VCaP (cell line): ENCODE results near the gene OAT.
A peak's percentile ranks its signal among the peaks of the same experiment; 100 is the strongest.

ENCODE experiments used
- H3K27ac ChIP-seq: fragments of 450-650 bp; 2 replicates; pipeline ENCODE4 v1.5.1; 2017
- TF ChIP-seq, protein P1 (sequence below): fragments of 450-650 bp; conservative IDR thresholded peaks from 2 replicates; pipeline ENCODE4 v1.5.1; 2017; ENCODE audit warnings: mild to moderate bottlenecking, moderate library complexity

The OAT gene

DNA sequence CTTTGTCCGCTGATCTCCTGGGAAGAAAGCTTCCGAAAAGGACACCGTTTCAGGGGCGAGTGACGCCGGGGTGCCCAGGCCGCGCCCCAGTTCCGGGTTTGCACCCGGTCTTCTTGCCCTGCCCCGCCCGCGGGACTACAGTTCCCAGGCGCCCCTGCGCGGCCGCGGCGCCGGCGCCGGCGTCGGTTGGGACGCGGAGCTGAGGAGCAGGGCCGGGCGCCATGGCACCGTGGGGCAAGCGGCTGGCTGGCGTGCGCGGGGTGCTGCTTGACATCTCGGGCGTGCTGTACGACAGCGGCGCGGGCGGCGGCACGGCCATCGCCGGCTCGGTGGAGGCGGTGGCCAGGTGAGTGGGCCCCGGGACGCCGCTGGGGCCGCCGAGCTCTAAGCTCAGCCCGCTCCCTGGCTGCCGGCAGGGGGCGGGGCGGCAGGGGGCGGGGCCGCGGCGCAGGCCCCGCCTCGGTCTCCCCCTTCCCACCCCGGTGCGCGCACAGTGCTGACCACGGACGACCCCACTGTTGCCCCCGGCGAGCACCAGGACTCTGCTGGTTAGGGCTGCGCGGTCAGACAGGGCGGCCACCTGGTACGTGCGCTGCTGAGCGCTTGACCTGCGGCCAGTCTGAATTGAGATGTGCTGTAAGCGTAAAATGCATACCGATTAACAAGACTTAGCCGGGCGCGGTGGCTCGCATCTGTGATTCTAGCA, 43.1 kb upstream of the OAT start, which contains the start of gene LHPP:
Gene LHPP, plus strand, starts transcription at position 182 of the 706 bp plus-strand sequence. Its CDS starts 40 bp downstream, at position 222.
- peak within 1 kb of the TSS; percentile 67 for H3K27ac ChIP-seq
- TF ChIP-seq, protein P1, sequence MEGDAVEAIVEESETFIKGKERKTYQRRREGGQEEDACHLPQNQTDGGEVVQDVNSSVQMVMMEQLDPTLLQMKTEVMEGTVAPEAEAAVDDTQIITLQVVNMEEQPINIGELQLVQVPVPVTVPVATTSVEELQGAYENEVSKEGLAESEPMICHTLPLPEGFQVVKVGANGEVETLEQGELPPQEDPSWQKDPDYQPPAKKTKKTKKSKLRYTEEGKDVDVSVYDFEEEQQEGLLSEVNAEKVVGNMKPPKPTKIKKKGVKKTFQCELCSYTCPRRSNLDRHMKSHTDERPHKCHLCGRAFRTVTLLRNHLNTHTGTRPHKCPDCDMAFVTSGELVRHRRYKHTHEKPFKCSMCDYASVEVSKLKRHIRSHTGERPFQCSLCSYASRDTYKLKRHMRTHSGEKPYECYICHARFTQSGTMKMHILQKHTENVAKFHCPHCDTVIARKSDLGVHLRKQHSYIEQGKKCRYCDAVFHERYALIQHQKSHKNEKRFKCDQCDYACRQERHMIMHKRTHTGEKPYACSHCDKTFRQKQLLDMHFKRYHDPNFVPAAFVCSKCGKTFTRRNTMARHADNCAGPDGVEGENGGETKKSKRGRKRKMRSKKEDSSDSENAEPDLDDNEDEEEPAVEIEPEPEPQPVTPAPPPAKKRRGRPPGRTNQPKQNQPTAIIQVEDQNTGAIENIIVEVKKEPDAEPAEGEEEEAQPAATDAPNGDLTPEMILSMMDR, result peak; percentile 27

DNA sequence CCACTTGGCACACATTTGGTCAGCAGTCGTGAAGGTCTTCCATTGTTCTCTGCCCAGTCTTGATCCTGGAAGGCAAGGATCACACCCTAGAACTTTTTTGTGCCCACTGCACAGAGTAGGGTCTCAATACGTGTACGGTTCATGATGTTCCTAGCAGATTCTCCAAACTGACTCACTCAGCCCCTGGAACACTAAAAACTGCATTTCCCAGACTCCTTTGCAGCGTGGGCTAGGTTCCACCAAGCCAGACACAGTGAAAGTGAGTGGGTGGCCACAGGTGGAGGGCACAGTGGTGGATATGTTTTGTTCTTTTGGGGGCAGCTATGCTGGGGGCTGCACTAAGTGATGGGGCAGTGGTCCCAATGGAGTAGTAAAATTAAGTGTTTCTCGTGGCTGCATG, 41.4 kb upstream of the OAT start:
- TF ChIP-seq, protein P1, result no peak
- no peak overlapping the region for H3K27ac ChIP-seq

DNA sequence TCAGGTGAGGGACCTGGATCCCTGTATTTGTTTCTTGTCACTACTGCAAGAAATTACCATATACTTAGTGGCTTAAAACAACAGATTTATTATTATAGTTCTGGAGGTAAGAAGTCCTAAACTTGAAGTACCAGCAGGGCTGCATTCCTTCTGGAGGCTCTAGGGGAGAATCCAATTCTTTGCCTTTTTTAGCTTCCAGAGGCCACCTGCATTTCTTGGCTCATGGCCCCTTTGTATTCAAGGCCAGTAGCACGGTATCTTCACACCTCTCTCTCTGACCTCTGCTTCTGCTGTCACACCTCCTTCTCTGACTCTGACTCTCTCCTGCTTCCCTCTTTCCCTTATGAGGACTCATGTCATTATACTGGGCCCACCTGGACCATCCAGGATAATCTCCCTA, 40.7 kb upstream of the OAT start:
- TF ChIP-seq, protein P1, result no peak
- no peak overlapping the region for H3K27ac ChIP-seq

DNA sequence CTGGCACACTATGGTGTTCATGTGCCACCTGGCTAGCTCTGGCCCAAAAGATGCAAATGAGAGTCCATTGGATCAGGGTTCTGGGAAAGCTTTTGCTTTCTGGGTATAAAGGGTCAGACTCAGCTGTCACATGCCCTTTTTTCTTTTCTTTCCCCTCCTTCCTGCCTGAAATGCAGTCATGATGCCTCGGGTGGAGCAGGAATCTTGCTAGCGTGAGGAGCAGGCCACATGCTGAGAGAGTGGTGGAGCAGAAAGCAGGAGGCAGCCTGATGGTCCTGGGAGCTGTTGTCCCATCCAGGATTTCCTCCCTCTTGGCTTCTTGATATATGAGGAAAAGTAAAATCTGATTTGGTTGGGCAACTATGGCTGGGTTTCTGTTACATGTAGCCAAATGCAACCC, 40.2 kb upstream of the OAT start:
- TF ChIP-seq, protein P1, result no peak
- no peak overlapping the region for H3K27ac ChIP-seq

DNA sequence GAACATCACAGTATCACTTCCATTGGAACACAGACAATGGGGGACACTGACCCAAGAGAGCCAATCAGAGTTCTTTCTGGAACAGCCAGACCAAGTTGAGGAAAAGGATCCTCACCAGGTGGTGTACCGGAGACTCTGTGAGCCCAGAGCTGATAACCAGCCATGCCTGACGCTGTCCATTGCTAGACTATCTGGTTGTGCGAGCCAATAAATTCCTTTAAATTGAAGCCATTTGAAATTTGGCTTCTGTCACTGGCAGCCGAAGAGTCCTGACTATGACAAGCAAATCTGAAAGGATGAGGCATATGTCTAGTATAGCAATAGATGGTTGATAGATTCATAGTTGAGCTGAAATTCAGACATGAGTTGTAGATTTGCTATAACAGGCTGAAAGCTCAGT, 39.8 kb upstream of the OAT start:
- TF ChIP-seq, protein P1, result no peak
- H3K27ac ChIP-seq, result no peak overlapping the region

DNA sequence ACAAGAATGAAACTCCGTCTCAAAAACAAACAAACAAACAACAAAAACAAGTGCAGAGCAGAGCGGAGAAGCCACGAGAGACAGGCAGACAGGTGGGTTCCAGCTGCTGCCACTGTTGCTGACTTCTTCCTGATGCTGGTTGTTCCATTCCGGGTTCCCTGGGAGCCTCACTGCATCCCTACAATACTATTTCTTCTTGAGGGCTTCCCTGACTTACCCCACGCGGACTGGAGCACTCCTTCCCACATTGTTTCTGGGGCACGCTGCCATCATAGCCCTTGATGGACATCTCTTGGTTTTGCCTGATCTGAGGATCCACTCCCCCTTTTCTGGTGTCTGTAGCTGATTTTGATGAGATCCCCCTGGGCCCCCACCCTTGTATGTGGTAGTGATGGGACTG, 36.7 kb upstream of the OAT start:
- no peak overlapping the region for H3K27ac ChIP-seq
- TF ChIP-seq, protein P1, result no peak

DNA sequence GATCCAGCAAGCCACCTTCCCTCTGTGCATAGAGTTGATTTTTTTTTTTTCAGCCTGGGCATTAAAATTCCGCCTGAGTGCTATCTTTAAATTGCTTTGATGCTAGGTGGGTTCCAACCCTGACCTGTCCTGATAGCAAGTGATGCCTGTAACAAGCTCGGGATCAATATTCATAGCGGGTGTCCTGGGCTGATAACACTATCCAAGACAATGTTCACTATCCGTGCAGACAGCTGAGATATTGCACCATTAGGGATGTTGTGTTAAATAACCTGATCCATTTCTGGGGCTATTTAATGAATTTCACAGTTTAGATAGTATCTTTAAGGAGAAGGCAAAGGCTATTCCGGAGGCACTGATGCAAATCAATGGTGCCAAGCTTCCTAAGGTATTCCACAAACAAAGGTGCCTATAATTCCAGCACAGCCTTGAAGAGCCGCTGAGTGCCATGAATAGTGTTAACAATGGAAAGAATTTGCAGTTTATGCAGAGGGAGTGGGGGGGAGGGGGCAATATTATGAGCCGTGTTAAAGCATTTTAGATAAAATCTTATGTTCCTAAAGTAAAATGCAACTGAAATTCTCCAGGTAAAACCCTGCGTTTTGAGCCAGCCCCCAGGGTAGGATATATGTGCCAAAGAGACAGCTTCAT, 35.4 kb upstream of the OAT start:
- TF ChIP-seq, protein P1, result no peak
- no peak overlapping the region for H3K27ac ChIP-seq
